GM10847 (cell line): ENCODE results near the gene SLC30A7.

Experiments
- POLR2A ChIP-seq: IDR thresholded peaks from 2 replicates; pipeline ENCODE4 v1.6.1; 2011; ENCODE audit not compliant: insufficient read length; ENCODE audit errors: extremely low read depth

SLC30A7 gene

GRCh38 chr1:100924212-100924611 lies 28.3 kb downstream of the SLC30A7 start:
- TF ChIP-seq POLR2A = no peak

GRCh38 chr1:100924991-100925390 lies 29.1 kb downstream of the SLC30A7 start:
- no peak for TF ChIP-seq POLR2A

- no peak for TF ChIP-seq POLR2A
Observed at GRCh38 chr1:100926240-100926639, 30.4 kb downstream of the SLC30A7 start.

- no peak for TF ChIP-seq POLR2A
Observed at GRCh38 chr1:100927276-100927675, 31.4 kb downstream of the SLC30A7 start.

- no peak for TF ChIP-seq POLR2A
Observed at GRCh38 chr1:100928128-100928527, 32.2 kb downstream of the SLC30A7 start.

GRCh38 chr1:100930494-100930893 lies 34.6 kb downstream of the SLC30A7 start:
- no peak for TF ChIP-seq POLR2A

GRCh38 chr1:100931716-100932115 lies 35.8 kb downstream of the SLC30A7 start:
- TF ChIP-seq POLR2A = no peak

- TF ChIP-seq POLR2A = no peak
Observed at GRCh38 chr1:100936194-100936967, 40.5 kb downstream of the SLC30A7 start.

- TF ChIP-seq POLR2A = no peak
Observed at GRCh38 chr1:100941098-100941527, 45.2 kb downstream of the SLC30A7 start.

- no peak for TF ChIP-seq POLR2A
Observed at GRCh38 chr1:100941580-100942216, 45.8 kb downstream of the SLC30A7 start.

- TF ChIP-seq POLR2A = no peak
Observed at GRCh38 chr1:100942304-100943046, 46.6 kb downstream of the SLC30A7 start.

GRCh38 chr1:100943533-100943932 lies 47.6 kb downstream of the SLC30A7 start:
- no peak for TF ChIP-seq POLR2A

- no peak for TF ChIP-seq POLR2A
Observed at GRCh38 chr1:100950337-100950736, 54.4 kb downstream of the SLC30A7 start.

- no peak for TF ChIP-seq POLR2A
Observed at GRCh38 chr1:100950781-100951180, 54.9 kb downstream of the SLC30A7 start.

GRCh38 chr1:100952104-100952745 lies 56.3 kb downstream of the SLC30A7 start:
- no peak for TF ChIP-seq POLR2A
